HepG2 (cell line): ENCODE measurements around the gene CD34. TPM values are rescaled to one million over a fixed set of nuclear protein-coding genes. Genes with fewer than 3 reads are reported as not detected.

Experiments used
- ATAC-seq: fragments of 200-7000 bp; cut with Tn5 transposase; 3 replicates; pipeline ENCODE4 v1.9.1; 2020; ENCODE audit warnings: mild to moderate bottlenecking, moderate library complexity
- BruUV-seq: library from RNA; stranded (reverse); fragments of 400-500 nt; replicated peaks from 2 replicates; lab custom pipeline; 2021; lab: Mats Ljungman, UMichigan
- CTCF ChIA-PET: fragments of 300-600 bp; formaldehyde crosslinking; extraction: SDS; loops from one replicate; lab custom pipeline; 2021; ENCODE audit warnings: low total read pairs, inconsistent platforms, low intra/inter-chr PET ratio; lab: Yijun Ruan, JAX
- POLR2A ChIA-PET: fragments of 350-600 bp; sonication (Branson Sonifier 250); formaldehyde crosslinking; loops from one replicate; lab custom pipeline; 2020; ENCODE audit warnings: antibody characterized with exemption, inconsistent platforms; lab: Yijun Ruan, JAX
- DNase-seq: peaks from one replicate; pipeline ENCODE4 v3.0.0-alpha.2; 2015; ENCODE audit warnings: low spot score
- FAIRE-seq: peaks from 3 replicates; lab custom pipeline; 2011; peaks lifted over from hg19 to GRCh38; lab: Jason Lieb, UNC
- H2AFZ ChIP-seq: one replicate; pipeline ENCODE4 v1.6.1; 2011; ENCODE audit warnings: low read length, inconsistent platforms
- H3K27ac ChIP-seq: fragments of 300-600 bp; 3 replicates; pipeline ENCODE4 v1.8.0; 2011; ENCODE audit warnings: mixed run types, mild to moderate bottlenecking, mixed read lengths, low read length, inconsistent platforms; ENCODE audit not compliant: insufficient read depth; ENCODE audit errors: extremely low read length
- H3K27me3 ChIP-seq, 2 experiments: fragments of 200-600 bp in 1 of 2; 2 replicates in 1 of 2; 3 replicates in 1 of 2; pipeline versions ENCODE4 v1.6.0 to v1.8.0; 2011; ENCODE audit warnings: low read length in 2 of 2, mild to moderate bottlenecking in 2 of 2, moderate library complexity in 2 of 2, inconsistent platforms in 1 of 2; ENCODE audit not compliant: insufficient read depth in 2 of 2, control insufficient read depth in 1 of 2
- H3K36me3 ChIP-seq, 2 experiments: fragments of 200-600 bp in 1 of 2; replicated peaks in 1 of 2; 2 replicates in 1 of 2; 3 replicates in 1 of 2; pipeline versions ENCODE4 v1.5.1 to v1.8.0; 2011; ENCODE audit warnings: low read length in 2 of 2, inconsistent platforms in 1 of 2; ENCODE audit not compliant: insufficient read depth in 2 of 2, control insufficient read depth in 1 of 2
- H3K4me1 ChIP-seq: 2 replicates; pipeline ENCODE4 v1.5.1; 2012; ENCODE audit warnings: low read length, inconsistent platforms; ENCODE audit not compliant: insufficient read depth
- H3K4me2 ChIP-seq: 2 replicates; pipeline ENCODE4 v1.6.0; 2011; ENCODE audit warnings: low read depth, low read length, inconsistent platforms
- H3K4me3 ChIP-seq, 3 experiments: fragments of 200-600 bp in 1 of 3; sonication (generic), shearing (Covaris generic) in 1 of 3; replicated peaks in 1 of 3; 2 replicates each; pipeline ENCODE4 v1.5.1; 2011 to 2016; ENCODE audit warnings: low read length in 3 of 3, inconsistent platforms in 2 of 3, low read depth in 2 of 3, mild to moderate bottlenecking in 2 of 3, control low read depth in 1 of 3, mixed read lengths in 1 of 3; ENCODE audit not compliant: insufficient read depth in 1 of 3
- H3K79me2 ChIP-seq: one replicate; pipeline ENCODE4 v1.6.1; 2011; ENCODE audit warnings: low read length, inconsistent platforms; ENCODE audit not compliant: insufficient read depth
- H3K9ac ChIP-seq: 2 replicates; pipeline ENCODE4 v1.6.0; 2011; ENCODE audit warnings: mild to moderate bottlenecking, low read depth, low read length, inconsistent platforms; ENCODE audit not compliant: insufficient read depth
- H3K9me3 ChIP-seq: 2 replicates; pipeline ENCODE4 v1.5.1; 2012; ENCODE audit warnings: mild to moderate bottlenecking, low read length
- H4K20me1 ChIP-seq: 2 replicates; pipeline ENCODE4 v1.6.0; 2011; ENCODE audit warnings: inconsistent platforms, mild to moderate bottlenecking, low read length, moderate library complexity; ENCODE audit not compliant: insufficient read depth
- NFRKB ChIP-seq: fragments of 450-650 bp; IDR thresholded peaks from 2 replicates; pipeline ENCODE4 v1.6.1; 2017
- SALL2 ChIP-seq: sonication (generic); formaldehyde crosslinking; IDR thresholded peaks from 2 replicates; pipeline ENCODE4 v1.8.1; 2023; ENCODE audit warnings: mild to moderate bottlenecking, missing genetic modification reagents, inconsistent platforms
- TCF7 ChIP-seq: sonication (generic); IDR thresholded peaks from 2 replicates; pipeline ENCODE4 v1.6.1; 2016; ENCODE audit warnings: antibody characterized with exemption, low read depth
- U2AF1 ChIP-seq: fragments of 200-400 bp; formaldehyde crosslinking; optimal IDR thresholded peaks from 2 replicates; pipeline ENCODE3; 2017; ENCODE audit warnings: mild to moderate bottlenecking, low read depth, low read length
- ZBTB21 ChIP-seq: sonication (generic); formaldehyde crosslinking; IDR thresholded peaks from 2 replicates; pipeline ENCODE4 v1.4.0; 2020; ENCODE audit warnings: missing genetic modification reagents
- ZKSCAN5 ChIP-seq: sonication (generic); formaldehyde crosslinking; IDR thresholded peaks from 2 replicates; pipeline ENCODE4 v1.5.1; 2020; ENCODE audit warnings: mild to moderate bottlenecking, missing genetic modification reagents
- ZNF17 ChIP-seq: sonication (generic); formaldehyde crosslinking; IDR thresholded peaks from 2 replicates; pipeline ENCODE4 v1.5.0; 2020; ENCODE audit warnings: mild to moderate bottlenecking, missing genetic modification reagents
- ZNF790 ChIP-seq: sonication (generic); formaldehyde crosslinking; IDR thresholded peaks from 2 replicates; pipeline ENCODE4 v1.8.0; 2022; ENCODE audit warnings: missing genetic modification reagents, mild to moderate bottlenecking, borderline replicate concordance
- ZNF841 ChIP-seq: sonication (generic); formaldehyde crosslinking; IDR thresholded peaks from 2 replicates; pipeline ENCODE4 v1.8.1; 2023; ENCODE audit warnings: missing genetic modification reagents, borderline replicate concordance
- WGBS: methylation state at CpG from one replicate; pipeline ENCODE4 v1.1.6; 2017; ENCODE audit warnings: low lambda C conversion rate; 5-methylcytosine and 5-hydroxymethylcytosine counted together
- in situ Hi-C: cut with HindIII; loops from 2 replicates; pipeline ENCODE4 v1.10.0; 2017; ENCODE audit warnings: low pct_unique_long_range_greater_than_20kb; ENCODE audit not compliant: extremely low pct_ligation_motif_present
- intact Hi-C: fragments of 100-400 bp; cut with micrococcal nuclease; formaldehyde crosslinking; loops from one replicate; pipeline ENCODE4 v1.10.0; 2022; ENCODE audit not compliant: unreplicated experiment
- polyA plus RNA-seq, 8 experiments: library from polyadenylated mRNA; depleted of rRNA in 3 of 8; stranded (reverse) in 7 of 8; unstranded in 1 of 8; fragments of >200 nt; fragmentation: Illumina TruSeq in 4 of 8; extraction: Trizol in 4 of 8; gene quantifications; 2 replicates each; pipeline versions ENCODE4 v1.2.1 to v1.2.3, GENCODE V29; 2011 to 2016; ENCODE audit warnings: low read depth in 4 of 8, missing spikeins in 1 of 8, mixed read lengths in 1 of 8; ENCODE audit not compliant: insufficient read depth in 1 of 8
- total RNA-seq, 5 experiments: library from RNA; depleted of rRNA; stranded (reverse); fragments of >200 nt; fragmentation: Illumina TruSeq; extraction: Trizol; gene quantifications; 2 replicates each; pipeline ENCODE4 v1.2.3, GENCODE V29; 2016; ENCODE audit warnings: low read depth in 1 of 5
- TF ChIP-seq, protein P1 (sequence below): sonication (generic); formaldehyde crosslinking; IDR thresholded peaks from 2 replicates; pipeline ENCODE4 v1.4.0; 2020; ENCODE audit warnings: missing genetic modification reagents
- TF ChIP-seq, protein P2 (sequence below): IDR thresholded peaks from 2 replicates; pipeline ENCODE4 v1.6.1; 2018; ENCODE audit warnings: missing genetic modification reagents, mild to moderate bottlenecking, missing compliant biosample characterization
- TF ChIP-seq, protein P3 (sequence below): sonication (generic); formaldehyde crosslinking; conservative IDR thresholded peaks from 2 replicates; pipeline ENCODE4 v1.8.0; 2022; ENCODE audit warnings: low read depth, missing genetic modification reagents
- TF ChIP-seq, protein P4 (sequence below): sonication (generic); formaldehyde crosslinking; IDR thresholded peaks from 2 replicates; pipeline ENCODE4 v1.4.0; 2020; ENCODE audit warnings: missing genetic modification reagents

The CD34 gene
- total and polyA plus RNA-seq, 2 of the 13 experiments (the other 11 are each of a cell fraction or from before 2014, with no cell fraction given) = not detected

DNA sequence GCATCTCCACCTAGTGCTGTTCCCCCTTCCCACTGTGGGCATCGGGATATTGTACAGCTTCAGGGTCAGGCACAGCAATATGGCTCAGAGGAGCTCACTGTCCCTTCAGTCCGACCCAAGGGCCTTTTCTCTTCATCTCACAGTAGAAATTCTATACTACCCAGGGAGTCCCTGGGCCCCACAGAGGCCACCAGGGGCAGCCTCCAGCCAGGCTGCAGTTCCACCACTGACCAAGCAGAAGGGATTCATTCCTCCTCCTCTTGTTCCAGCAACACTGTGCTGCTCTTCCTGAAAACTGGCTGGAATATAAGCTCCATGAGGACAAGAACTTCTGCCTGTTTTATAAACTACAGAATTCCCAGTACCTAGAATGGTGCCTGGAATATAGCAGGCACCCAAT is 70.5 kb downstream of the CD34 start:
- TF ChIP-seq, protein P1, sequence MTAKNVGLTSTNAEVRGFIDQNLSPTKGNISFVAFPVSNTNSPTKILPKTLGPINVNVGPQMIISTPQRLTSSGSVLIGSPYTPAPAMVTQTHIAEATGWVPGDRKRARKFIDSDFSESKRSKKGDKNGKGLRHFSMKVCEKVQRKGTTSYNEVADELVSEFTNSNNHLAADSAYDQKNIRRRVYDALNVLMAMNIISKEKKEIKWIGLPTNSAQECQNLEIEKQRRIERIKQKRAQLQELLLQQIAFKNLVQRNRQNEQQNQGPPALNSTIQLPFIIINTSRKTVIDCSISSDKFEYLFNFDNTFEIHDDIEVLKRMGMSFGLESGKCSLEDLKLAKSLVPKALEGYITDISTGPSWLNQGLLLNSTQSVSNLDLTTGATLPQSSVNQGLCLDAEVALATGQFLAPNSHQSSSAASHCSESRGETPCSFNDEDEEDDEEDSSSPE (CRISPR knock-in tag) = no peak
- TF ChIP-seq, protein P2, sequence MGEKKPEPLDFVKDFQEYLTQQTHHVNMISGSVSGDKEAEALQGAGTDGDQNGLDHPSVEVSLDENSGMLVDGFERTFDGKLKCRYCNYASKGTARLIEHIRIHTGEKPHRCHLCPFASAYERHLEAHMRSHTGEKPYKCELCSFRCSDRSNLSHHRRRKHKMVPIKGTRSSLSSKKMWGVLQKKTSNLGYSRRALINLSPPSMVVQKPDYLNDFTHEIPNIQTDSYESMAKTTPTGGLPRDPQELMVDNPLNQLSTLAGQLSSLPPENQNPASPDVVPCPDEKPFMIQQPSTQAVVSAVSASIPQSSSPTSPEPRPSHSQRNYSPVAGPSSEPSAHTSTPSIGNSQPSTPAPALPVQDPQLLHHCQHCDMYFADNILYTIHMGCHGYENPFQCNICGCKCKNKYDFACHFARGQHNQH (CRISPR knock-in tag) = no peak
- TF ChIP-seq ZNF790 (CRISPR knock-in tag) (no peak), U2AF1 (no peak), ZNF17 (CRISPR knock-in tag) (no peak), TCF7 (no peak), ZBTB21 (no peak), NFRKB (no peak), ZKSCAN5 (CRISPR knock-in tag) (no peak), SALL2 (CRISPR knock-in tag) (no peak), ZNF841 (no peak)
- TF ChIP-seq, protein P3, sequence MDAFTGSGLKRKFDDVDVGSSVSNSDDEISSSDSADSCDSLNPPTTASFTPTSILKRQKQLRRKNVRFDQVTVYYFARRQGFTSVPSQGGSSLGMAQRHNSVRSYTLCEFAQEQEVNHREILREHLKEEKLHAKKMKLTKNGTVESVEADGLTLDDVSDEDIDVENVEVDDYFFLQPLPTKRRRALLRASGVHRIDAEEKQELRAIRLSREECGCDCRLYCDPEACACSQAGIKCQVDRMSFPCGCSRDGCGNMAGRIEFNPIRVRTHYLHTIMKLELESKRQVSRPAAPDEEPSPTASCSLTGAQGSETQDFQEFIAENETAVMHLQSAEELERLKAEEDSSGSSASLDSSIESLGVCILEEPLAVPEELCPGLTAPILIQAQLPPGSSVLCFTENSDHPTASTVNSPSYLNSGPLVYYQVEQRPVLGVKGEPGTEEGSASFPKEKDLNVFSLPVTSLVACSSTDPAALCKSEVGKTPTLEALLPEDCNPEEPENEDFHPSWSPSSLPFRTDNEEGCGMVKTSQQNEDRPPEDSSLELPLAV = no peak
- TF ChIP-seq, protein P4, sequence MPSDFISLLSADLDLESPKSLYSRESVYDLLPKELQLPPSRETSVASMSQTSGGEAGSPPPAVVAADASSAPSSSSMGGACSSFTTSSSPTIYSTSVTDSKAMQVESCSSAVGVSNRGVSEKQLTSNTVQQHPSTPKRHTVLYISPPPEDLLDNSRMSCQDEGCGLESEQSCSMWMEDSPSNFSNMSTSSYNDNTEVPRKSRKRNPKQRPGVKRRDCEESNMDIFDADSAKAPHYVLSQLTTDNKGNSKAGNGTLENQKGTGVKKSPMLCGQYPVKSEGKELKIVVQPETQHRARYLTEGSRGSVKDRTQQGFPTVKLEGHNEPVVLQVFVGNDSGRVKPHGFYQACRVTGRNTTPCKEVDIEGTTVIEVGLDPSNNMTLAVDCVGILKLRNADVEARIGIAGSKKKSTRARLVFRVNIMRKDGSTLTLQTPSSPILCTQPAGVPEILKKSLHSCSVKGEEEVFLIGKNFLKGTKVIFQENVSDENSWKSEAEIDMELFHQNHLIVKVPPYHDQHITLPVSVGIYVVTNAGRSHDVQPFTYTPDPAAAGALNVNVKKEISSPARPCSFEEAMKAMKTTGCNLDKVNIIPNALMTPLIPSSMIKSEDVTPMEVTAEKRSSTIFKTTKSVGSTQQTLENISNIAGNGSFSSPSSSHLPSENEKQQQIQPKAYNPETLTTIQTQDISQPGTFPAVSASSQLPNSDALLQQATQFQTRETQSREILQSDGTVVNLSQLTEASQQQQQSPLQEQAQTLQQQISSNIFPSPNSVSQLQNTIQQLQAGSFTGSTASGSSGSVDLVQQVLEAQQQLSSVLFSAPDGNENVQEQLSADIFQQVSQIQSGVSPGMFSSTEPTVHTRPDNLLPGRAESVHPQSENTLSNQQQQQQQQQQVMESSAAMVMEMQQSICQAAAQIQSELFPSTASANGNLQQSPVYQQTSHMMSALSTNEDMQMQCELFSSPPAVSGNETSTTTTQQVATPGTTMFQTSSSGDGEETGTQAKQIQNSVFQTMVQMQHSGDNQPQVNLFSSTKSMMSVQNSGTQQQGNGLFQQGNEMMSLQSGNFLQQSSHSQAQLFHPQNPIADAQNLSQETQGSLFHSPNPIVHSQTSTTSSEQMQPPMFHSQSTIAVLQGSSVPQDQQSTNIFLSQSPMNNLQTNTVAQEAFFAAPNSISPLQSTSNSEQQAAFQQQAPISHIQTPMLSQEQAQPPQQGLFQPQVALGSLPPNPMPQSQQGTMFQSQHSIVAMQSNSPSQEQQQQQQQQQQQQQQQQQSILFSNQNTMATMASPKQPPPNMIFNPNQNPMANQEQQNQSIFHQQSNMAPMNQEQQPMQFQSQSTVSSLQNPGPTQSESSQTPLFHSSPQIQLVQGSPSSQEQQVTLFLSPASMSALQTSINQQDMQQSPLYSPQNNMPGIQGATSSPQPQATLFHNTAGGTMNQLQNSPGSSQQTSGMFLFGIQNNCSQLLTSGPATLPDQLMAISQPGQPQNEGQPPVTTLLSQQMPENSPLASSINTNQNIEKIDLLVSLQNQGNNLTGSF (CRISPR knock-in tag) = no peak
- no CpG with 5 or more reads among the region's 2 CpGs for WGBS
- H4K20me1 ChIP-seq = no peaks in the 10 kb centered on the region
- ChIA-PET POLR2A (no interaction called here), CTCF (no interaction called here)
- FAIRE-seq (no peak), DNase-seq (no peak), ATAC-seq (peak; percentile 95)
- H3K4me2 ChIP-seq = no peak overlapping the region
- H3K4me3 ChIP-seq = no peak overlapping the region
- H3K9ac ChIP-seq = no peak overlapping the region
- intact Hi-C loops (no loop called here), in situ Hi-C loops (no loop called here)
- BruUV-seq = no TSS peak
- H3K79me2 ChIP-seq = no peaks in the 10 kb centered on the region
- H3K27me3 ChIP-seq = no peaks in the 10 kb centered on the region
- no peaks in the 10 kb centered on the region for H3K9me3 ChIP-seq
- H2AFZ ChIP-seq = no peak overlapping the region
- no peaks in the 10 kb centered on the region for H3K36me3 ChIP-seq
- peaks cover 8% of the 10 kb centered on the region; the same call in 1 of the 2 replicates for H3K4me1 ChIP-seq
- no peak overlapping the region for H3K27ac ChIP-seq
